ENCODE data around the gene PMM1.
A peak's percentile ranks its signal among the peaks of the same experiment; 100 is the strongest.
"Not testable (repeated sequence)": the region's sequence is repeated elsewhere in the genome, so short reads cannot be mapped to it uniquely, and the experiment has no call there.

The PMM1 gene

GRCh38 chr22:41564563-41564962 is 25.1 kb downstream of the PMM1 start:
- no peak overlapping the region for H3K4me3 Mint-ChIP-seq
- no peaks in the 10 kb centered on the region for H3K36me3 Mint-ChIP-seq (ENCODE audit: low read depth)

GRCh38 chr22:41563051-41563711 is 26.5 kb downstream of the PMM1 start:
- H3K4me1 Mint-ChIP-seq (ENCODE audit: low read depth): peaks cover 5% of the 10 kb centered on the region
- peaks cover 29% of the 10 kb centered on the region for H3K27me3 Mint-ChIP-seq (ENCODE audit: low read depth)
- H3K36me3 Mint-ChIP-seq (ENCODE audit: low read depth): no peaks in the 10 kb centered on the region
- H3K27ac Mint-ChIP-seq: no peak overlapping the region
- DNase-seq (ENCODE audit: low spot score): no peak
- no peaks in the 10 kb centered on the region for H3K9me3 Mint-ChIP-seq
- no peak overlapping the region for H3K4me3 Mint-ChIP-seq

More at GRCh38 chr22:41564563-41564962, 25.1 kb downstream of the PMM1 start:
- H3K27me3 Mint-ChIP-seq (ENCODE audit: low read depth): peaks cover 28% of the 10 kb centered on the region
- no peak for DNase-seq (ENCODE audit: low spot score)
- no peak overlapping the region for H3K27ac Mint-ChIP-seq
- H3K9me3 Mint-ChIP-seq: no peaks in the 10 kb centered on the region
- H3K4me1 Mint-ChIP-seq (ENCODE audit: low read depth): peaks cover 5% of the 10 kb centered on the region

GRCh38 chr22:41562461-41562860 is 27.2 kb downstream of the PMM1 start:
- DNase-seq (ENCODE audit: low spot score): no peak
- peaks cover 5% of the 10 kb centered on the region for H3K4me1 Mint-ChIP-seq (ENCODE audit: low read depth)
- no peaks in the 10 kb centered on the region for H3K9me3 Mint-ChIP-seq
- H3K27ac Mint-ChIP-seq: no peak overlapping the region
- H3K4me3 Mint-ChIP-seq: no peak overlapping the region
- no peaks in the 10 kb centered on the region for H3K36me3 Mint-ChIP-seq (ENCODE audit: low read depth)
- peaks cover 29% of the 10 kb centered on the region for H3K27me3 Mint-ChIP-seq (ENCODE audit: low read depth)

- Mint-ChIP-seq H3K4me1 (ENCODE audit: low read depth) (peaks cover 5% of the 10 kb centered on the region), H3K27me3 (ENCODE audit: low read depth) (peaks cover 29% of the 10 kb centered on the region), H3K9me3 (no peaks in the 10 kb centered on the region), H3K27ac (no peak overlapping the region), H3K36me3 (ENCODE audit: low read depth) (no peaks in the 10 kb centered on the region), H3K4me3 (no peak overlapping the region)
- no peak for DNase-seq (ENCODE audit: low spot score)
These were observed 27.9 kb downstream of the PMM1 start for GRCh38 chr22:41561788-41562187.

GRCh38 chr22:41561335-41561734 is 28.3 kb downstream of the PMM1 start:
- Mint-ChIP-seq H3K4me3 (no peak overlapping the region), H3K4me1 (ENCODE audit: low read depth) (peaks cover 5% of the 10 kb centered on the region), H3K27me3 (ENCODE audit: low read depth) (peaks cover 30% of the 10 kb centered on the region), H3K27ac (no peak overlapping the region), H3K9me3 (no peaks in the 10 kb centered on the region), H3K36me3 (ENCODE audit: low read depth) (no peaks in the 10 kb centered on the region)
- DNase-seq (ENCODE audit: low spot score): no peak

- H3K27ac Mint-ChIP-seq: no peak overlapping the region
- no peaks in the 10 kb centered on the region for H3K36me3 Mint-ChIP-seq (ENCODE audit: low read depth)
- no peaks in the 10 kb centered on the region for H3K4me1 Mint-ChIP-seq (ENCODE audit: low read depth)
- no peak overlapping the region for H3K4me3 Mint-ChIP-seq
- no peaks in the 10 kb centered on the region for H3K9me3 Mint-ChIP-seq
- H3K27me3 Mint-ChIP-seq (ENCODE audit: low read depth): peaks cover 30% of the 10 kb centered on the region
- no peak for DNase-seq (ENCODE audit: low spot score)
These were observed 29.6 kb downstream of the PMM1 start for GRCh38 chr22:41560095-41560471.

- H3K4me1 Mint-ChIP-seq (ENCODE audit: low read depth); H3K36me3 Mint-ChIP-seq (ENCODE audit: low read depth); DNase-seq (ENCODE audit: low spot score); H3K4me3 Mint-ChIP-seq; H3K9me3 Mint-ChIP-seq; H3K27ac Mint-ChIP-seq: not testable (repeated sequence)
- peaks cover 33% of the 10 kb centered on the region for H3K27me3 Mint-ChIP-seq (ENCODE audit: low read depth)
These were observed 31.4 kb downstream of the PMM1 start for GRCh38 chr22:41558241-41558630.

GRCh38 chr22:41557401-41558240 is 32.0 kb downstream of the PMM1 start:
- Mint-ChIP-seq H3K36me3 (ENCODE audit: low read depth) (no peaks in the 10 kb centered on the region), H3K4me1 (ENCODE audit: low read depth) (no peaks in the 10 kb centered on the region), H3K4me3 (no peak overlapping the region), H3K27me3 (ENCODE audit: low read depth) (peaks cover 36% of the 10 kb centered on the region), H3K27ac (no peak overlapping the region), H3K9me3 (no peaks in the 10 kb centered on the region)
- DNase-seq (ENCODE audit: low spot score): peak; percentile 12

GRCh38 chr22:41556561-41556960 is 33.1 kb downstream of the PMM1 start:
- no peak overlapping the region for H3K27ac Mint-ChIP-seq
- H3K9me3 Mint-ChIP-seq: no peaks in the 10 kb centered on the region
- H3K36me3 Mint-ChIP-seq (ENCODE audit: low read depth): no peaks in the 10 kb centered on the region
- DNase-seq (ENCODE audit: low spot score): no peak
- H3K4me3 Mint-ChIP-seq: no peak overlapping the region
- H3K4me1 Mint-ChIP-seq (ENCODE audit: low read depth): no peaks in the 10 kb centered on the region
- peaks cover 28% of the 10 kb centered on the region for H3K27me3 Mint-ChIP-seq (ENCODE audit: low read depth)

- H3K27me3 Mint-ChIP-seq (ENCODE audit: low read depth): peaks cover 20% of the 10 kb centered on the region
- H3K4me3 Mint-ChIP-seq: no peak overlapping the region
- no peaks in the 10 kb centered on the region for H3K9me3 Mint-ChIP-seq
- no peak overlapping the region for H3K27ac Mint-ChIP-seq
- no peak for DNase-seq (ENCODE audit: low spot score)
- no peaks in the 10 kb centered on the region for H3K4me1 Mint-ChIP-seq (ENCODE audit: low read depth)
- H3K36me3 Mint-ChIP-seq (ENCODE audit: low read depth): no peaks in the 10 kb centered on the region
These were observed 34.2 kb downstream of the PMM1 start for GRCh38 chr22:41555325-41555982.

- Mint-ChIP-seq H3K27ac (no peak overlapping the region), H3K36me3 (ENCODE audit: low read depth) (no peaks in the 10 kb centered on the region), H3K4me1 (ENCODE audit: low read depth) (no peaks in the 10 kb centered on the region), H3K9me3 (no peaks in the 10 kb centered on the region), H3K27me3 (ENCODE audit: low read depth) (peaks cover 9% of the 10 kb centered on the region), H3K4me3 (no peak overlapping the region)
- DNase-seq (ENCODE audit: low spot score): no peak
These were observed 37.6 kb downstream of the PMM1 start for GRCh38 chr22:41551877-41552582.

- Mint-ChIP-seq H3K4me1 (ENCODE audit: low read depth) (no peaks in the 10 kb centered on the region), H3K4me3 (no peak overlapping the region), H3K27me3 (ENCODE audit: low read depth) (peaks cover 6% of the 10 kb centered on the region), H3K9me3 (no peaks in the 10 kb centered on the region), H3K36me3 (ENCODE audit: low read depth) (no peaks in the 10 kb centered on the region), H3K27ac (no peak overlapping the region)
- no peak for DNase-seq (ENCODE audit: low spot score)
These were observed 38.6 kb downstream of the PMM1 start for GRCh38 chr22:41550952-41551491.

- no peaks in the 10 kb centered on the region for H3K36me3 Mint-ChIP-seq (ENCODE audit: low read depth)
- no peak overlapping the region for H3K27ac Mint-ChIP-seq
- no peaks in the 10 kb centered on the region for H3K9me3 Mint-ChIP-seq
- DNase-seq (ENCODE audit: low spot score): no peak
- peaks cover 8% of the 10 kb centered on the region for H3K27me3 Mint-ChIP-seq (ENCODE audit: low read depth)
- no peak overlapping the region for H3K4me3 Mint-ChIP-seq
- peaks cover 7% of the 10 kb centered on the region for H3K4me1 Mint-ChIP-seq (ENCODE audit: low read depth)
These were observed 40.8 kb downstream of the PMM1 start for GRCh38 chr22:41548830-41549211.
